K562 (cell line): Measurements from ENCODE around the gene NELL1. TPM values are rescaled to one million over a fixed set of nuclear protein-coding genes. Genes with fewer than 3 reads are reported as not detected.

ENCODE experiments used
- ATAC-seq: fragments of 200-7000 bp; cut with Tn5 transposase; 3 replicates; pipeline ENCODE4 v1.9.1; 2020; ENCODE audit warnings: moderate library complexity
- BruUV-seq: library from RNA; stranded (reverse); fragments of 400-500 nt; replicated peaks from 2 replicates; lab custom pipeline; 2021; lab: Mats Ljungman, UMichigan
- CTCF ChIA-PET: fragments of 300-600 bp; formaldehyde crosslinking; extraction: SDS; loops from one replicate; lab custom pipeline; 2021; ENCODE audit warnings: low intra/inter-chr PET ratio; lab: Yijun Ruan, JAX
- POLR2A ChIA-PET: fragments of 300-600, 350-650 bp; sonication (Branson Sonifier 250); formaldehyde crosslinking; extraction: SDS; loops from one replicate; lab custom pipeline; 2021; ENCODE audit warnings: antibody characterized with exemption, inconsistent platforms; lab: Yijun Ruan, JAX
- DNase-seq, 4 experiments: peaks; one replicate each; pipeline versions ENCODE4 v3.0.0 to v3.0.0-alpha.2; 2011 to 2018; ENCODE audit warnings: low spot score in 3 of 4, mixed read lengths in 3 of 4; ENCODE audit errors: extremely low read depth in 1 of 4
- FAIRE-seq: peaks from 2 replicates; lab custom pipeline; 2011; peaks lifted over from hg19 to GRCh38; lab: Jason Lieb, UNC
- H2AFZ ChIP-seq: 2 replicates; pipeline ENCODE4 v1.6.0; 2011; ENCODE audit warnings: low read depth, low read length, control low read depth, inconsistent platforms
- H3K27ac ChIP-seq: fragments of 200-600 bp; 3 replicates; pipeline ENCODE4 v1.8.0; 2011; ENCODE audit warnings: low read depth, mild to moderate bottlenecking, control low read depth, inconsistent platforms, low read length, moderate library complexity, mixed read lengths; ENCODE audit errors: extremely low read depth
- H3K27me3 ChIP-seq, 2 experiments: fragments of 300-600 bp in 1 of 2; 2 replicates in 1 of 2; 3 replicates in 1 of 2; pipeline versions ENCODE4 v1.6.0 to v1.8.0; 2011; ENCODE audit warnings: inconsistent platforms in 2 of 2, low read length in 2 of 2, mild to moderate bottlenecking in 1 of 2, mixed read lengths in 1 of 2, moderate library complexity in 1 of 2; ENCODE audit not compliant: control insufficient read depth in 2 of 2, insufficient read depth in 2 of 2
- H3K36me3 ChIP-seq: fragments of 300-600 bp; 3 replicates; pipeline ENCODE4 v1.8.0; 2011; ENCODE audit warnings: mild to moderate bottlenecking, low read length, inconsistent platforms; ENCODE audit not compliant: control insufficient read depth, insufficient read depth
- H3K4me1 ChIP-seq, 2 experiments: fragments of 200-600 bp in 1 of 2; replicated peaks in 1 of 2; 2 replicates in 1 of 2; 3 replicates in 1 of 2; pipeline versions ENCODE4 v1.5.1 to v1.8.0; 2011; ENCODE audit warnings: inconsistent platforms in 2 of 2, low read length in 2 of 2, mild to moderate bottlenecking in 1 of 2, mixed read lengths in 1 of 2, moderate library complexity in 1 of 2; ENCODE audit not compliant: control insufficient read depth in 2 of 2, insufficient read depth in 2 of 2
- H3K4me2 ChIP-seq: 2 replicates; pipeline ENCODE4 v1.6.1; 2011; ENCODE audit warnings: low read length, control low read depth, inconsistent platforms, mixed read lengths; ENCODE audit not compliant: insufficient read depth
- H3K4me3 ChIP-seq: fragments of 200-600 bp; sonication (generic), shearing (Covaris generic); 2 replicates; pipeline ENCODE4 v1.5.1; 2016; ENCODE audit warnings: control low read depth, inconsistent platforms
- H3K79me2 ChIP-seq: fragments of 200-600 bp; 3 replicates; pipeline ENCODE4 v1.8.0; 2011; ENCODE audit warnings: low read length, inconsistent platforms; ENCODE audit not compliant: control insufficient read depth, insufficient read depth
- H3K9ac ChIP-seq, 2 experiments: 2 replicates each; pipeline versions ENCODE4 v1.6.0 to v1.6.1; 2011; ENCODE audit warnings: low read depth in 2 of 2, low read length in 2 of 2, control low read depth in 1 of 2, inconsistent platforms in 1 of 2, mild to moderate bottlenecking in 1 of 2, mixed read lengths in 1 of 2; ENCODE audit not compliant: insufficient read depth in 1 of 2
- H3K9me1 ChIP-seq: one replicate; pipeline ENCODE4 v1.6.0; 2011; ENCODE audit warnings: inconsistent platforms, mild to moderate bottlenecking, low read length, moderate library complexity; ENCODE audit not compliant: control insufficient read depth, insufficient read depth
- H3K9me3 ChIP-seq: replicated peaks from 2 replicates; pipeline ENCODE4 v1.5.1; 2011; ENCODE audit warnings: low read depth, low read length, inconsistent platforms; ENCODE audit not compliant: control insufficient read depth, insufficient read depth
- H4K20me1 ChIP-seq: replicated peaks from 2 replicates; pipeline ENCODE4 v1.6.1; 2011; ENCODE audit warnings: low read length, inconsistent platforms, mixed read lengths; ENCODE audit not compliant: control insufficient read depth, insufficient read depth
- BDP1 ChIP-seq: IDR thresholded peaks from 3 replicates; pipeline ENCODE4 v1.6.1; 2011; ENCODE audit not compliant: insufficient read length, insufficient read depth
- CEBPB ChIP-seq: fragments of 450-650 bp; IDR thresholded peaks from 2 replicates; pipeline ENCODE4 v1.6.1; 2016; ENCODE audit warnings: missing genetic modification characterization, missing compliant biosample characterization
- NFYB ChIP-seq: IDR thresholded peaks from 2 replicates; pipeline ENCODE4 v1.6.1; 2011; ENCODE audit warnings: mild to moderate bottlenecking, moderate library complexity; ENCODE audit not compliant: insufficient read length; ENCODE audit errors: extremely low read depth
- RHOXF2B ChIP-seq: fragments of 250-450 bp; sonication (Bioruptor Pico); conservative IDR thresholded peaks from 2 replicates; pipeline ENCODE4 v1.5.1; 2021
- SMARCB1 ChIP-seq: IDR thresholded peaks from 2 replicates; pipeline ENCODE4 v1.6.1; 2011; ENCODE audit warnings: improper control_type of control experiment, low read depth; ENCODE audit not compliant: insufficient read length
- YY1 ChIP-seq, 3 experiments: IDR thresholded peaks; 2 replicates each; pipeline ENCODE4 v1.6.1; 2011; ENCODE audit warnings: low read length in 2 of 3, mild to moderate bottlenecking in 2 of 3, moderate library complexity in 2 of 3, borderline replicate concordance in 1 of 3, control low read depth in 1 of 3, low read depth in 1 of 3; ENCODE audit not compliant: insufficient read depth in 3 of 3, insufficient replicate concordance in 2 of 3, control insufficient read depth in 1 of 3, insufficient read length in 1 of 3; ENCODE audit errors: extremely low read depth in 1 of 3
- ZNF696 ChIP-seq: fragments of 250-450 bp; sonication (Bioruptor Pico); conservative IDR thresholded peaks from 2 replicates; pipeline ENCODE4 v1.4.0; 2020; ENCODE audit warnings: mild to moderate bottlenecking, moderate library complexity
- WGBS: fragments of 100-300 bp; shearing (Covaris generic); methylation state at CpG from one replicate; pipeline ENCODE4 v1.1.6; 2016; ENCODE audit warnings: low coverage, mixed read lengths; ENCODE audit not compliant: insufficient coverage; ENCODE audit errors: missing lambda C conversion rate; 5-methylcytosine and 5-hydroxymethylcytosine counted together
- in situ Hi-C: fragments of 300-500 bp; cut with MboI; formaldehyde crosslinking; loops from 4 replicates; pipeline ENCODE4 v1.15.0; 2018; ENCODE audit warnings: inconsistent platforms, mixed read lengths
- intact Hi-C: fragments of 100-400 bp; cut with micrococcal nuclease; formaldehyde crosslinking; loops from 2 replicates; pipeline ENCODE4 v1.14.2; 2022
- polyA plus RNA-seq, 8 experiments: library from polyadenylated mRNA; depleted of rRNA in 4 of 8; stranded (reverse) in 5 of 8; unstranded in 3 of 8; fragments of >200 nt; fragmentation: Nextera tagmentation in 2 of 8; fragmentation: Illumina TruSeq in 1 of 8; extraction: Ambion mirVana in 2 of 8; extraction: Trizol in 1 of 8; gene quantifications; 2 replicates each; pipeline versions ENCODE4 v1.2.1 to v1.2.3, GENCODE V29; 2011 to 2014; ENCODE audit warnings: inconsistent platforms in 1 of 8, missing spikeins in 1 of 8
- total RNA-seq, 7 experiments: library from RNA; depleted of rRNA in 6 of 7; stranded (reverse); fragments of >200 nt in 6 of 7; fragmentation: Illumina TruSeq in 2 of 7; extraction: Trizol in 2 of 7; gene quantifications; 2 replicates each; pipeline versions ENCODE4 v1.2.1 to v1.2.3, GENCODE V29; 2011 to 2021; ENCODE audit warnings: low replicate concordance in 1 of 7
- TF ChIP-seq, protein P1 (sequence below): fragments of 250-450 bp; sonication (Bioruptor Pico); IDR thresholded peaks from 2 replicates; pipeline ENCODE4 v1.5.0; 2020; ENCODE audit warnings: mild to moderate bottlenecking, borderline replicate concordance
- TF ChIP-seq, protein P2 (sequence below): sonication (generic); formaldehyde crosslinking; IDR thresholded peaks from 2 replicates; pipeline ENCODE4 v1.8.0; 2023; ENCODE audit warnings: mild to moderate bottlenecking, missing genetic modification reagents

The NELL1 gene
- total and polyA plus RNA-seq, 9 of the 15 experiments (the other 6 are each of a cell fraction or from before 2014, with no cell fraction given), result not detected

DNA sequence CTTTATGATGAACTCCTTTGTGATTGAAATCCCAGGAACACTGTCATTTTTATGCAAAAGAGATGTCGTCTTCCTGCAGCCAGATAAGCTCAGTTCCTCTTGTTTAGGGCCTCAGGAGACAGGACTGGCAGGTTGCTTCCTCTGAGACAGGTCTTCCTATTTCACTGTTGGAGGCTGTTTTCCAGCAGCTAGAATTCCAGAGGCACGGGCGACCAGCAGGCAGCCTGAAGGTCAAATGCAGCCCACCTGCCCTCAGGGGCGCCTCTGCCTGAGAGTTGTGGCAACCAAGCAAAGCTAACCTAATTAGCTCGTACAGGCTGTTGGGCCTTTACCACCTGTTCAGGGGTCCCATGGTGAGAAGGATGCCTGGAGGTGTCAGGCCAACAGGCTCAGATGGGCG lies 47.7 kb upstream of the NELL1 start:
- Histone ChIP-seq H3K27me3 (peaks cover 2 to 43% of the 10 kb centered on the region in 2 experiments; a peak in 2 of 5 replicates), H3K9ac (no peak overlapping the region), H3K79me2 (no peaks in the 10 kb centered on the region), H3K36me3 (no peaks in the 10 kb centered on the region), H3K4me1 (no peaks in the 10 kb centered on the region), H3K27ac (no peak overlapping the region), H3K9me1 (no peaks in the 10 kb centered on the region), H4K20me1 (no peaks in the 10 kb centered on the region), H3K4me2 (no peak overlapping the region), H2AFZ (no peak overlapping the region), H3K9me3 (no peaks in the 10 kb centered on the region), H3K4me3 (no peak overlapping the region)
- ATAC-seq (no peak), DNase-seq (no peak), FAIRE-seq (no peak)
- in situ Hi-C loops, result loop anchor here (25.0 kb wide), 1 partner anchor 684 kb away; no protein-coding TSS in a partner anchor
- POLR2A ChIA-PET, result no interaction called here
- 2% methylated on average over 6 of the region's 6 CpGs for WGBS
- BruUV-seq, result no TSS peak
- CTCF ChIA-PET, result no interaction called here
- intact Hi-C loops, result no loop called here
- TF ChIP-seq, protein P1, sequence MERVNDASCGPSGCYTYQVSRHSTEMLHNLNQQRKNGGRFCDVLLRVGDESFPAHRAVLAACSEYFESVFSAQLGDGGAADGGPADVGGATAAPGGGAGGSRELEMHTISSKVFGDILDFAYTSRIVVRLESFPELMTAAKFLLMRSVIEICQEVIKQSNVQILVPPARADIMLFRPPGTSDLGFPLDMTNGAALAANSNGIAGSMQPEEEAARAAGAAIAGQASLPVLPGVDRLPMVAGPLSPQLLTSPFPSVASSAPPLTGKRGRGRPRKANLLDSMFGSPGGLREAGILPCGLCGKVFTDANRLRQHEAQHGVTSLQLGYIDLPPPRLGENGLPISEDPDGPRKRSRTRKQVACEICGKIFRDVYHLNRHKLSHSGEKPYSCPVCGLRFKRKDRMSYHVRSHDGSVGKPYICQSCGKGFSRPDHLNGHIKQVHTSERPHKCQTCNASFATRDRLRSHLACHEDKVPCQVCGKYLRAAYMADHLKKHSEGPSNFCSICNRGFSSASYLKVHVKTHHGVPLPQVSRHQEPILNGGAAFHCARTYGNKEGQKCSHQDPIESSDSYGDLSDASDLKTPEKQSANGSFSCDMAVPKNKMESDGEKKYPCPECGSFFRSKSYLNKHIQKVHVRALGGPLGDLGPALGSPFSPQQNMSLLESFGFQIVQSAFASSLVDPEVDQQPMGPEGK (CRISPR knock-in tag), result no peak
- TF ChIP-seq NFYB, result no peak
- TF ChIP-seq RHOXF2B (CRISPR knock-in tag), result no peak
- no peak for TF ChIP-seq YY1 (IDR thresholded peaks at IDR 0.05; ENCODE audit: borderline replicate concordance in 1 of 3, control insufficient read depth in 1 of 3, extremely low read depth in 1 of 3, insufficient read depth in 3 of 3, insufficient read length in 1 of 3, insufficient replicate concordance in 2 of 3, low read depth in 1 of 3, low read length in 2 of 3)
- TF ChIP-seq CEBPB, result no peak
- no peak for TF ChIP-seq SMARCB1
- TF ChIP-seq, protein P2, sequence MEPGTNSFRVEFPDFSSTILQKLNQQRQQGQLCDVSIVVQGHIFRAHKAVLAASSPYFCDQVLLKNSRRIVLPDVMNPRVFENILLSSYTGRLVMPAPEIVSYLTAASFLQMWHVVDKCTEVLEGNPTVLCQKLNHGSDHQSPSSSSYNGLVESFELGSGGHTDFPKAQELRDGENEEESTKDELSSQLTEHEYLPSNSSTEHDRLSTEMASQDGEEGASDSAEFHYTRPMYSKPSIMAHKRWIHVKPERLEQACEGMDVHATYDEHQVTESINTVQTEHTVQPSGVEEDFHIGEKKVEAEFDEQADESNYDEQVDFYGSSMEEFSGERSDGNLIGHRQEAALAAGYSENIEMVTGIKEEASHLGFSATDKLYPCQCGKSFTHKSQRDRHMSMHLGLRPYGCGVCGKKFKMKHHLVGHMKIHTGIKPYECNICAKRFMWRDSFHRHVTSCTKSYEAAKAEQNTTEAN, result no peak
- no peak for TF ChIP-seq ZNF696 (CRISPR knock-in tag)
- no peak for TF ChIP-seq BDP1
